ENCODE results near the gene PKMYT1. TPM values are rescaled to one million over a fixed set of nuclear protein-coding genes. Genes with fewer than 3 reads are reported as not detected.

The PKMYT1 gene
- total and polyA plus RNA-seq, 2 of the 4 experiments (the other 2 are of a cell fraction): 1.8 to 14.9 TPM

DNA sequence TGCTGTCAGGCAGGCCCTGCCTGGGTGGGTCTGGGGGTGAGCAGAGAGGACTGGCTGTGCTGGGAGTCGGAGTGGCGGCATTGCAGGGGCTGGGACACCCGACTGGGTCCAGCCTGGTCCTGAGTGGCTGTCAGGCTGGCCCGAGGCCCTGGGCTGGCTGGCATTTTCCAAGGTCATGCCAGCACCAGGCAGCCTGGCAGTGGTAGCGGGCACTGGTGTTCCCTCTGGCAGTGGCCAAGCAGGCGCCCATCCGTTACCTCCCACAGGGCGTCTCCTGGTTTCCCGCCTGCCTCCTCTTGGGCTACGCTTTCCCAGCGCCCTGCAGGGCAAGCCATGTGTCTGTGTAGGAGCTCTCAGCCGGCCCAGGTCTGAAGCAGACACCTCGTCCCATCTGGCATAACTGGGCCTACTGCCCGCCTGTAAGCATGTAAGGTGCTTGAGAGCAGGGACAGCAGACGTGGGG is 5.7 kb upstream of the PKMYT1 start:
- H3K4me2 ChIP-seq (ENCODE audit: low read depth, low read length): no peak overlapping the region
- H3K4me1 ChIP-seq (ENCODE audit: control insufficient read depth, insufficient read depth, low read length): peaks cover 3% of the 10 kb centered on the region
- in situ Hi-C loops (cut with MboI; ENCODE audit: low sequenced_read_pairs) (no loop called here), intact Hi-C loops (cut with micrococcal nuclease) (no loop called here), dilution Hi-C loops (cut with HindIII; ENCODE audit: low sequenced_read_pairs, unreplicated experiment) (no loop called here)
- no peak overlapping the region for H2AK9ac ChIP-seq (replicated peaks; ENCODE audit: low read depth, low read length, poor library complexity)
- H3K23ac ChIP-seq (ENCODE audit: low read depth, low read length): no peak overlapping the region
- no peaks in the 10 kb centered on the region for H3K9me3 ChIP-seq (ENCODE audit: control insufficient read depth, insufficient read depth, low read length)
- no peak overlapping the region for H3K4ac ChIP-seq (ENCODE audit: low read depth, low read length)
- no peak overlapping the region for H2BK5ac ChIP-seq (ENCODE audit: low read depth, low read length, poor library complexity, severe bottlenecking)
- H3K4me3 ChIP-seq (ENCODE audit: insufficient read depth, low read depth, low read length): no peak overlapping the region
- no peak overlapping the region for H4K91ac ChIP-seq (ENCODE audit: insufficient read depth, low read depth, low read length)
- H2AFZ ChIP-seq (replicated peaks; ENCODE audit: low read length, poor library complexity): no peak overlapping the region
- no peak overlapping the region for H3K9ac ChIP-seq (ENCODE audit: low read depth, low read length)
- no peak overlapping the region for H3K14ac ChIP-seq (replicated peaks; ENCODE audit: low read depth, low read length)
- H3K9me1 ChIP-seq (ENCODE audit: insufficient read depth, low read length): 0 out of 2 replicates have a peak, but pooled peaks cover 4% of the 10 kb centered on the region
- 70% methylated on average over 8 of the region's 15 CpGs; no CpG with 5 or more reads in 1 of the 2 experiments for WGBS, 2 experiments (ENCODE audit: extremely low coverage in 2 of 2, insufficient read length in 1 of 2)
- no peaks in the 10 kb centered on the region for H3K36me3 ChIP-seq (ENCODE audit: control insufficient read depth, insufficient read depth, low read length)
- ChIA-PET CTCF (interaction anchor here (0.7 kb wide), 1 partner anchor 1324 kb away, joined by 3 read pairs; no protein-coding TSS in a partner anchor), POLR2A (ENCODE audit: unreplicated experiment) (no interaction called here)
- TF ChIP-seq CEBPB (IDR thresholded peaks at IDR 0.05; ENCODE audit: low read depth, low read length) (no peak), CHD1 (IDR thresholded peaks at IDR 0.05; ENCODE audit: low read depth, low read length) (no peak), NFE2L2 (IDR thresholded peaks at IDR 0.05; ENCODE audit: low read depth, low read length) (no peak), ELK1 (IDR thresholded peaks at IDR 0.05; ENCODE audit: borderline replicate concordance, low read depth, low read length) (no peak), MAZ (IDR thresholded peaks at IDR 0.05; ENCODE audit: borderline replicate concordance, low read depth, low read length) (no peak), MXI1 (IDR thresholded peaks at IDR 0.05; ENCODE audit: borderline replicate concordance, low read depth, low read length) (no peak)
- no peak overlapping the region for H3K18ac ChIP-seq (ENCODE audit: low read depth, low read length)
- no TSS peak for BruUV-seq (replicated peaks)
- ATAC-seq (ENCODE audit: low read depth) (no peak), DNase-seq (no peak)
- no peak overlapping the region for H2AK5ac ChIP-seq (ENCODE audit: low read depth, low read length)
- H3K27ac ChIP-seq (ENCODE audit: insufficient read depth, low read length): no peak overlapping the region
- no peak overlapping the region for H2BK20ac ChIP-seq (ENCODE audit: low read depth, low read length)
- no peaks in the 10 kb centered on the region for H4K20me1 ChIP-seq (ENCODE audit: insufficient read depth, low read length)
- H3K79me1 ChIP-seq (ENCODE audit: low read depth in 1 of 2, low read length in 2 of 2): peaks cover 0 to 2% of the 10 kb centered on the region in 2 experiments; a peak in 1 of 4 replicates
- no peak overlapping the region for H2BK15ac ChIP-seq (ENCODE audit: low read depth, low read length)
- no peak overlapping the region for H4K8ac ChIP-seq (ENCODE audit: low read depth in 2 of 2, low read length in 2 of 2)
- no peak overlapping the region for H3K56ac ChIP-seq (ENCODE audit: extremely low read depth, insufficient read depth, low read length)
- H4K5ac ChIP-seq (ENCODE audit: low read depth, low read length): no peak overlapping the region
- H3K27me3 ChIP-seq (ENCODE audit: control insufficient read depth, insufficient read depth, low read length): peaks cover 21% of the 10 kb centered on the region
- H2BK120ac ChIP-seq (ENCODE audit: low read depth, low read length): no peak overlapping the region
